Epithelial cell of esophagus (primary cell): ENCODE results near the gene TPSAB1.
"Not testable (repeated sequence)": the region's sequence is repeated elsewhere in the genome, so short reads cannot be mapped to it uniquely, and the experiment has no call there.

Experiments used
- DNase-seq: peaks from one replicate; pipeline ENCODE4 v3.0.0; 2010; ENCODE audit warnings: low read depth
- H3K4me3 ChIP-seq: 2 replicates; pipeline ENCODE4 v1.5.1; 2011; ENCODE audit warnings: mild to moderate bottlenecking, low read length, control low read depth
- TF ChIP-seq, protein P1 (sequence below): IDR thresholded peaks from 2 replicates; pipeline ENCODE4 v1.5.1; 2011; ENCODE audit warnings: low read depth, mild to moderate bottlenecking, low read length, control low read depth, inconsistent platforms; ENCODE audit not compliant: insufficient read depth; ENCODE audit errors: missing control alignments

The TPSAB1 gene

DNA sequence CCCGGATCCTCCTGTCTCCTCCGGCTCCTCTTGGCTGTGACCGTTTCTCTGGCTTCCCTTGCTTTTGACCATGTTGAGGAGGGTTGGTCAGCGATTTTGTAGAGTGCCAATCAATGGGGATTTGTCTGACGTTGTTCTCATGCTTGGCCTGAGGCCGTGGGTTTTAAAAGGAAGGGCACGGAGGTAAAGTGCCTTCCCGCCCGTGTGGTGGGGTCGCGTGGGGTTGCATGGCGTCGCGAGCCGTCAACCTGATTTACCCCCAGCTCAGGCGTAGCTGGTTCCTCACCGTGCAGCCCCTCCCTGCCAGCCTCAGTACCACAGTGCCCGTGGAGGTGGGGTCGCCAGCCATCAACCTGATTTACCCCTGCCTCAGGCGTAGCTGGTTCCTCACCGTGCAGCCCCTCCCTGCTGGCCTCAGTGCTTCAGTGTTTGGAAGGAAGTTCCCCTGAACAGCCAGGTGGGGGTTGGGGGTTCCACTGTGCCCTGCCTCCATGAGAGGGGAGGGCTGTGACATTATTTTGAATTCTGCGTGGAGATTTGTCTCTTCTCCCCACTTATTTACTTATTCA is 5.0 kb downstream of the TPSAB1 start:
- no peak for DNase-seq
- no peak overlapping the region for H3K4me3 ChIP-seq
- TF ChIP-seq, protein P1, sequence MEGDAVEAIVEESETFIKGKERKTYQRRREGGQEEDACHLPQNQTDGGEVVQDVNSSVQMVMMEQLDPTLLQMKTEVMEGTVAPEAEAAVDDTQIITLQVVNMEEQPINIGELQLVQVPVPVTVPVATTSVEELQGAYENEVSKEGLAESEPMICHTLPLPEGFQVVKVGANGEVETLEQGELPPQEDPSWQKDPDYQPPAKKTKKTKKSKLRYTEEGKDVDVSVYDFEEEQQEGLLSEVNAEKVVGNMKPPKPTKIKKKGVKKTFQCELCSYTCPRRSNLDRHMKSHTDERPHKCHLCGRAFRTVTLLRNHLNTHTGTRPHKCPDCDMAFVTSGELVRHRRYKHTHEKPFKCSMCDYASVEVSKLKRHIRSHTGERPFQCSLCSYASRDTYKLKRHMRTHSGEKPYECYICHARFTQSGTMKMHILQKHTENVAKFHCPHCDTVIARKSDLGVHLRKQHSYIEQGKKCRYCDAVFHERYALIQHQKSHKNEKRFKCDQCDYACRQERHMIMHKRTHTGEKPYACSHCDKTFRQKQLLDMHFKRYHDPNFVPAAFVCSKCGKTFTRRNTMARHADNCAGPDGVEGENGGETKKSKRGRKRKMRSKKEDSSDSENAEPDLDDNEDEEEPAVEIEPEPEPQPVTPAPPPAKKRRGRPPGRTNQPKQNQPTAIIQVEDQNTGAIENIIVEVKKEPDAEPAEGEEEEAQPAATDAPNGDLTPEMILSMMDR = no peak

DNA sequence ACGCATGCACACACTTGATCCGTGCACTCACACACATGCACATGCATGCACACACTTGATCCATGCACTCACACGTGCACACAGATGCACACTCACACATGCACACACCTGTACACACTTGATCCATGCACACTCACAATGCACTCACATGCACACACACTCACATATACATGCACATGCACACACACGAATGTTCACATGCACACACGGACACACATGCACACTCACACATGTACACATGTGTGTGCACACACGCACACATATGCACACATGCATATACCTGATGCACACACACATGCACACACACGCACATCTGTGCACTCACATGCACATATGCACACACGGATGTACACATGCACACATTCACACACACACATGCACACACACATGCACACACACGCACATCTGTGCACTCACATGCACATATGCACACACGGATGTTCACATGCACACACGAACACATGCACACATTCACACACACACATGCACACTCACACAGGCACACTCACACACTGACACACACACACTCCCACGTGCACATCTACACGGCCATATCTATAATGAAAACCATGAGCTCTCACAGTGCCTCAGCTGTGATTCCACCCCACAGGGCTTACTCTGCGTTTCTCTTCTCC is 7.5 kb downstream of the TPSAB1 start:
- DNase-seq, H3K4me3 ChIP-seq: not testable (repeated sequence)

DNA sequence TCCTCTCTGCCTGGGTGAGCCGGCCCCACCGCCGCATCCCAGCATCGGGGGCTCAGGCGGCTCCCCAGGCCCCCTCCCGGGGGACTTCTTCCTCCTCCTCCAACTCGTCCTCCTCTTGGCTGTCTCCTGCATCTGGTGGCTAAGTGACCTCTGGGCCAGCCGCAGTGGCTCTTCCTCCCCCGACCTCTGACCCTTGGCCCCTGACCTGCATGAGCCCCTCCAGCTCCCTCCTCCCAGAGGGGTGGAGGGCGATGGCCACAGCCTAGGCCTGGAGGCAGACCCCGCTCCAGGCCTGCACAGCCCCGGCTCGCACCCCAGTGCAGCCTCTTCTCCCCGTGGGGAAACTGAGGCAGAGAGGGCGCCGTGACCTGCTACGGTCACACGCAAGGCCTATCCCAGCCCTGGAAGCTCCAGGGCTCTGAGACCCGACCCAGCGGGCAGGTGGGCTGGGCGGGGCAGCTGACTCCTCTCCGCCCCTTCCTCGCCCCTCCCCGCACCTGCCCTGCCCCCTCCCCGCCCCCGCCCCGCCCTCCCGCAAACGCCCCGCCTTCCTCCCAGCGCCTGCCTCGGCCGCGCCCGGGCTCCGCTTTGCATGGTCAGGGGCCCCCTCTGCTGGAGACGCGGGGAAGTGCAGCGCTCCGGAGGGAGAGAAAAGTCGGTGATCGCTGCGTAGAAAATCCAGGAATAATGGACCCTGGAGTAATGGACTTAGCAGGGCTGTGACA is 8.7 kb downstream of the TPSAB1 start:
- not testable (repeated sequence) for DNase-seq, H3K4me3 ChIP-seq

DNA sequence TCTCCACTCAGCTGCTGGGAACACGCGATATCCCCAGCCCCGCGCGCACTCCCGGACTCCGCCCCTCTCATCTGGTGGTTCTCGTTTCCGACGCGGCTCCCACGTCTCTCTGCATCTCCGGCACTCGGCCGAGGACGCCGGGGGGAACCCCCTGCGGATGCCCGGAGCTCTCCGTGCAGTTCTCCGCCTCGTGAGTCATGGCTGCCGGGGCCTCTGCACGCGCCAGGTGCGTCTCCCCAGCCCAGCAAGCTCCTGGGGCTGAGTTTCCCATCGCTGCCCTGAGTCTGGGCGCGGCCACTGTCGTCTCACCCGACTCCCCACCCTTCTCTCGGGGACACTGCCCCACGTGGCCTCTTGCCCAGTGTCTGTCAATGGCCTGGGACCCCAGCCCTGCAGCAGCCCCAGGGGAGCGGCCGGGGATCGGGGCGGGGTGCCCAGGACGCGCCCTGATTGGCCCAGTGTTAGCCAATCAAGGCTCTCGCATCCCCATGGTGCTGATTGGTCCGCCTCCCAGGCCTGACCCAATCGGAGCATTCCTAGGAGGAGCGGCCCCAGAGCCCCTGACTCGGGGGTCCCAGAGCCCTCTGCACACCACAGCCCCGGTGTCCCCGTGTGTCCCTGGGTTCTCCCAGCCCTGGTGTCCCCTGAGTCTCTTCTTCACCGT is 13.3 kb downstream of the TPSAB1 start:
- H3K4me3 ChIP-seq, DNase-seq: not testable (repeated sequence)

DNA sequence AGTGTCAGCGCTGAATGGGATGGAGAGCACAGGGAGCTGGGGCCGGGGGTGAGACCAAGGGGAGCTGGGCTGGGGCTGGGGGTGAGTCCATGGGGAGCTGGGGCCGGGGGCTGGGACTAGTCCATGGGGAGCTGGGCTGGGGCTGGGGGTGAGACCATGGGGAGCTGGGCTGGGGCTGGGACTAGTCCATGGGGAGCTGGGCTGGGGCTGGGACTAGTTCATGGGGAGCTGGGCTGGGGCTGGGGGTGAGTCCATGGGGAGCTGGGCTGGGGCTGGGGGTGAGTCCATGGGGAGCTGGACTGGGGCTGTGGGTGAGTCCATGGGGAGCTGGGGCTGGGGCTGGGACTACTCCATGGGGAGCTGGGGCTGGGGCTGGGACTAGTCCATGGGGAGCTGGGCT is 14.3 kb downstream of the TPSAB1 start:
- H3K4me3 ChIP-seq, DNase-seq: not testable (repeated sequence)

DNA sequence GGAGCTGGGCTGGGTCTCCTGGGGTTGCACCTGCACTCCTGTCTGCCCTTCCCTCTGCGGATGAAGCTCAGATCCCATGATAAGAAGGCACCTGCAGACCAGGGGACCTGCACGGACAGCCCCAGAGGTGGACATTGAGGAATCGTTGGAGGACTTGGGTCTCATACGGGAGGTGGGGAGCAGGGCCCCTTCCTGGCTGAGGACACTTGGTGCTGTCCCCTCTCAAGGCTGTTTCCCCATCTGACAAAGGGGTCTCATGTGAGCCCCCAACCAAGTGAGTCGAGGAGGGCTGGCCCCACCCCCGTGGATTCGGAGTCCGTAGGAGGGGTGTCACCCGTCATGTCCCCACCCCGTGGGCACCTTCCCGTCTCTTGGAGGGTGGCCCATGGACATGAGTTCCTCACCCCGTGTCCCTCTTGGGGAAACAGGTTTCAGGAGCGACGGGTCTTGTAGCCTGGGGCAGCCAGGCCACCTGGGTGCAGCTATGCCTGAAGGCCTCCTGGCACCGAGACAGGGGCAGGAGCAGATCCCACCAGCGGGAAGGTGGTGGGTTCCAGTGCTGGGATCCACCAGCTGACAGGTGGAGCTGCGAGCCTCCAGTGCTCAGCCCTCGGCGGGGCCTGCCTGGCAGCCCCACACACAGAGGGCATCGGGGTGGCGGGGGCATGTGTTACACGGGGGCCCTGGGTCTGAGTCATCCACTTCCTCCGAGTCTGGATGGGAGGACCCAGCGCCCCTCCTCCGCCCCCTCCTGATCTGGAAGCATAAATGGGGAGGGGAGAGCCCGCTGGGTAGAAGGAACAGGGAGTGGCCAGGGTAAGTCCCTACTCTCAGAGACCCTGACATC is 15.0 kb downstream of the TPSAB1 start, which contains the start of gene TPSD1:
TPSD1 (plus strand) TSS at position 794 of the 847 bp plus-strand sequence. CDS start 212 bp downstream, outside the sequence.
- H3K4me3 ChIP-seq, DNase-seq: not testable (repeated sequence)

DNA sequence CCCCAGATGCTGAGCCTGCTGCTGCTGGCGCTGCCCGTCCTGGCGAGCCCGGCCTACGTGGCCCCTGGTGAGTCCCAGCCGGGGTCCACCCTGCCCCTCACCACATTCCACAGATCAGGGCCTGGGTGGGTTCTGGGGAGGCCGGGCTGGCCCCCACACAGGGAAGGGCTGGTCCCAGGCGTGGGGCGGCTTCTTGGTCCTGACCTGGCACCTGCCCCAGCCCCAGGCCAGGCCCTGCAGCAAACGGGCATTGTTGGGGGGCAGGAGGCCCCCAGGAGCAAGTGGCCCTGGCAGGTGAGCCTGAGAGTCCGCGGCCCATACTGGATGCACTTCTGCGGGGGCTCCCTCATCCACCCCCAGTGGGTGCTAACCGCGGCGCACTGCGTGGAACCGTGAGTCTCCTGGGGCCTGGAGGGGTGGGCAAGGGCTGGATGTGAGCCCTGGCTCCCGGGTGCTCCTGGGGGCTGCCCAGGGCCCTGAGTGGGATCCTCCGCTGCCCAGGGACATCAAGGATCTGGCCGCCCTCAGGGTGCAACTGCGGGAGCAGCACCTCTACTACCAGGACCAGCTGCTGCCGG is 15.9 kb downstream of the TPSAB1 start:
- H3K4me3 ChIP-seq, DNase-seq: not testable (repeated sequence)

DNA sequence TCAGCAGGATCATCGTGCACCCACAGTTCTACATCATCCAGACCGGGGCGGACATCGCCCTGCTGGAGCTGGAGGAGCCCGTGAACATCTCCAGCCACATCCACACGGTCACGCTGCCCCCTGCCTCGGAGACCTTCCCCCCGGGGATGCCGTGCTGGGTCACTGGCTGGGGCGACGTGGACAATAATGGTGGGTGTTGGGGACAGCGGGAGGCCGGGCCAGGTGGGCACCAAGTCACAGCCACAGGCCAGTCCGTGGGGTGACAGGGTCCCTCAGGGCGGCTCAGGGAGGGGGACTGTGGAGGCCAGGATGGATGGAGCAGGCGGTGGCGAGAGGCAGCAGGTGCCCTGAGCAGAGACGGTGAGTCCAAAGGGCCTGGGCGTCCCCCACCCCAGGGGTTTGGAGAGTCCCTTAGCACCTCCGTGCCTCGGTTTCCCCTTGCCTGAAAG is 16.4 kb downstream of the TPSAB1 start:
- no peak overlapping the region for H3K4me3 ChIP-seq
- TF ChIP-seq, protein P1 = no peak

DNA sequence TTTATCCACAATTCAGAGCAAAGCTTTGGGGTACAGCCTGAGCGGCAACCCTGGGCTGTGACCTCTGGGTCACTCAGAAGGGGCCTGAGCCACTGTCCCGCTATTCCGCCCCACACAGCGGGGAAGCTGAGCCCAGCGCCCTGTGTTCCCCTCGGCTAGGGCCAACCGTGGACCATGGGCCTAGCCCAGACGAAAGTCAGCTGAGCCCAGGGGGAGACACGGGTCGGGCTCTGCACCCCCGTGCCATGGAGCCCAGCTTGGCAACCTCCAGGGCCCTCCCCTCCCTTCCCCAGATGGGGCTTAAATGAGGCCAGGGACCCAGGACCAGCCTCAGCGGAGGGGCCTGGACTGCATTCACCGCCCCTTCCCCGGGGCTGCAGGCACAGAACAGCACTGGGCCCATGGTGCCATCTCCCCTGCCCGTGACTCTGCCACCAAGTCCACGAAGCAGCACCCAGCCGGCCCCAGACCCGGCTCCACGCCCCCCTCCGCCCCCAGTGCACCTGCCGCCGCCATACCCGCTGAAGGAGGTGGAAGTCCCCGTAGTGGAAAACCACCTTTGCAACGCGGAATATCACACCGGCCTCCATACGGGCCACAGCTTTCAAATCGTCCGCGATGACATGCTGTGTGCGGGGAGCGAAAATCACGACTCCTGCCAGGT is 17.2 kb downstream of the TPSAB1 start:
- TF ChIP-seq, protein P1 = no peak
- DNase-seq = no peak
- H3K4me3 ChIP-seq = no peak overlapping the region

More for the DNA sequence above, 16.4 kb downstream of the TPSAB1 start:
- no peak for DNase-seq
